ENCODE measurements around the gene KIF26B. TPM values are rescaled to one million over a fixed set of nuclear protein-coding genes. Genes with fewer than 3 reads are reported as not detected.

The KIF26B gene
- total RNA-seq, 5 donors from 2014 or later (not counting 1 experiment from before 2014, with no cell fraction given), result 0.03 to 0.06 (median 0.05) TPM; not detected in 2

- 69% methylated on average over 12 of the region's 13 CpGs for WGBS (ENCODE audit: insufficient coverage)
- no peaks in the 10 kb centered on the region for H3K36me3 Mint-ChIP-seq
- no peaks in the 10 kb centered on the region for H3K9me3 ChIP-seq
Observed at GRCh38 chr1:245690946-245691541, 536.3 kb downstream of the KIF26B start.

GRCh38 chr1:245691897-245692296 is 537.1 kb downstream of the KIF26B start:
- H3K4me1 ChIP-seq (ENCODE audit: control insufficient read depth in 1 of 2, extremely low read depth in 1 of 2, insufficient read depth in 2 of 2, low read length in 2 of 2), result no peaks in the 10 kb centered on the region
- H3K4me3 Mint-ChIP-seq, result no peak overlapping the region
- no peaks in the 10 kb centered on the region for H3K36me3 Mint-ChIP-seq
- H3K36me3 ChIP-seq (ENCODE audit: control insufficient read depth in 2 of 2, extremely low read depth in 1 of 2, insufficient read depth in 1 of 2, low read length in 1 of 2), result no peaks in the 10 kb centered on the region
- H3K9me3 ChIP-seq, result no peaks in the 10 kb centered on the region
- peaks cover 0 to 5% of the 10 kb centered on the region in 2 experiments for H3K27me3 ChIP-seq (replicated peaks in 1 of 2; ENCODE audit: control insufficient read depth in 2 of 2, extremely low read depth in 1 of 2, insufficient read depth in 2 of 2, low read length in 1 of 2)
- no peak overlapping the region for H3K27ac ChIP-seq (ENCODE audit: low read length)
- no peak overlapping the region for H3K4me3 ChIP-seq (ENCODE audit: control insufficient read depth in 1 of 2, extremely low read depth in 1 of 2, low read length in 1 of 2)
- H3K27me3 Mint-ChIP-seq, result peaks cover 3 to 7% of the 10 kb centered on the region in 2 donors
- DNase-seq (no peak), ATAC-seq (replicated peaks in 1 of 4) (no peak)
- no peak overlapping the region for H3K27ac Mint-ChIP-seq
- ChIA-PET POLR2A (no interaction called here), CTCF (no interaction called here)
- no peaks in the 10 kb centered on the region for H3K4me1 Mint-ChIP-seq
- WGBS (ENCODE audit: insufficient coverage), result 71% methylated on average over 1 of the region's 3 CpGs
- H3K9me3 Mint-ChIP-seq, result no peaks in the 10 kb centered on the region

More at GRCh38 chr1:245690946-245691541, 536.3 kb downstream of the KIF26B start:
- H3K4me3 Mint-ChIP-seq, result no peak overlapping the region
- CTCF ChIA-PET, result no interaction called here
- no peaks in the 10 kb centered on the region for H3K9me3 Mint-ChIP-seq
- H3K4me3 ChIP-seq (ENCODE audit: control insufficient read depth in 1 of 2, extremely low read depth in 1 of 2, low read length in 1 of 2), result no peak overlapping the region
- ATAC-seq (replicated peaks in 1 of 4), result no peak
- no peaks in the 10 kb centered on the region for H3K4me1 ChIP-seq (ENCODE audit: control insufficient read depth in 1 of 2, extremely low read depth in 1 of 2, insufficient read depth in 2 of 2, low read length in 2 of 2)
- no peaks in the 10 kb centered on the region for H3K36me3 ChIP-seq (ENCODE audit: control insufficient read depth in 2 of 2, extremely low read depth in 1 of 2, insufficient read depth in 1 of 2, low read length in 1 of 2)
- H3K27me3 Mint-ChIP-seq, result peaks cover 4 to 8% of the 10 kb centered on the region in 2 donors
- no peak for DNase-seq
- no peaks in the 10 kb centered on the region for H3K4me1 Mint-ChIP-seq
- no peak overlapping the region for H3K27ac Mint-ChIP-seq
- POLR2A ChIA-PET, result no interaction called here
- no peak overlapping the region for H3K27ac ChIP-seq (ENCODE audit: low read length)
- peaks cover 0 to 6% of the 10 kb centered on the region in 2 experiments for H3K27me3 ChIP-seq (replicated peaks in 1 of 2; ENCODE audit: control insufficient read depth in 2 of 2, extremely low read depth in 1 of 2, insufficient read depth in 2 of 2, low read length in 1 of 2)

GRCh38 chr1:245692318-245692717 is 537.5 kb downstream of the KIF26B start:
- H3K27me3 ChIP-seq (replicated peaks in 1 of 2; ENCODE audit: control insufficient read depth in 2 of 2, extremely low read depth in 1 of 2, insufficient read depth in 2 of 2, low read length in 1 of 2), result peaks cover 0 to 2% of the 10 kb centered on the region in 2 experiments
- H3K27ac ChIP-seq (ENCODE audit: low read length), result no peak overlapping the region
- POLR2A ChIA-PET, result no interaction called here
- H3K4me3 ChIP-seq (ENCODE audit: control insufficient read depth in 1 of 2, extremely low read depth in 1 of 2, low read length in 1 of 2), result no peak overlapping the region
- peaks cover 0 to 3% of the 10 kb centered on the region in 2 donors for H3K27me3 Mint-ChIP-seq
- H3K4me1 Mint-ChIP-seq, result no peaks in the 10 kb centered on the region
- no peak overlapping the region for H3K4me3 Mint-ChIP-seq
- H3K36me3 ChIP-seq (ENCODE audit: control insufficient read depth in 2 of 2, extremely low read depth in 1 of 2, insufficient read depth in 1 of 2, low read length in 1 of 2), result no peaks in the 10 kb centered on the region
- no peaks in the 10 kb centered on the region for H3K9me3 Mint-ChIP-seq
- no peaks in the 10 kb centered on the region for H3K4me1 ChIP-seq (ENCODE audit: control insufficient read depth in 1 of 2, extremely low read depth in 1 of 2, insufficient read depth in 2 of 2, low read length in 2 of 2)
- CTCF ChIA-PET, result no interaction called here
- ATAC-seq (replicated peaks in 1 of 4) (no peak), DNase-seq (no peak)
- H3K9me3 ChIP-seq, result no peaks in the 10 kb centered on the region
- no peaks in the 10 kb centered on the region for H3K36me3 Mint-ChIP-seq
- no peak overlapping the region for H3K27ac Mint-ChIP-seq
- WGBS (ENCODE audit: insufficient coverage), result 94% methylated on average over 9 of the region's 12 CpGs

- Histone ChIP-seq H3K27me3 (replicated peaks in 1 of 2; ENCODE audit: control insufficient read depth in 2 of 2, extremely low read depth in 1 of 2, insufficient read depth in 2 of 2, low read length in 1 of 2) (peaks cover 0 to 2% of the 10 kb centered on the region in 2 experiments), H3K4me3 (ENCODE audit: control insufficient read depth in 1 of 2, extremely low read depth in 1 of 2, low read length in 1 of 2) (no peak overlapping the region), H3K36me3 (ENCODE audit: control insufficient read depth in 2 of 2, extremely low read depth in 1 of 2, insufficient read depth in 1 of 2, low read length in 1 of 2) (no peaks in the 10 kb centered on the region), H3K4me1 (ENCODE audit: control insufficient read depth in 1 of 2, extremely low read depth in 1 of 2, insufficient read depth in 2 of 2, low read length in 2 of 2) (no peaks in the 10 kb centered on the region), H3K9me3 (no peaks in the 10 kb centered on the region), H3K27ac (ENCODE audit: low read length) (no peak overlapping the region)
- DNase-seq (no peak), ATAC-seq (replicated peaks in 1 of 4) (no peak)
- ChIA-PET CTCF (no interaction called here), POLR2A (no interaction called here)
- H3K4me1 Mint-ChIP-seq, result no peaks in the 10 kb centered on the region
- H3K27ac Mint-ChIP-seq, result no peak overlapping the region
- H3K27me3 Mint-ChIP-seq, result peaks cover 0 to 3% of the 10 kb centered on the region in 2 donors
- no peaks in the 10 kb centered on the region for H3K9me3 Mint-ChIP-seq
- 79% methylated on average over 6 of the region's 8 CpGs for WGBS (ENCODE audit: insufficient coverage)
- no peak overlapping the region for H3K4me3 Mint-ChIP-seq
- no peaks in the 10 kb centered on the region for H3K36me3 Mint-ChIP-seq
Observed at GRCh38 chr1:245693116-245693793, 538.5 kb downstream of the KIF26B start.

- Histone ChIP-seq H3K27ac (ENCODE audit: low read length) (no peak overlapping the region), H3K4me1 (ENCODE audit: control insufficient read depth in 1 of 2, extremely low read depth in 1 of 2, insufficient read depth in 2 of 2, low read length in 2 of 2) (no peaks in the 10 kb centered on the region), H3K27me3 (replicated peaks in 1 of 2; ENCODE audit: control insufficient read depth in 2 of 2, extremely low read depth in 1 of 2, insufficient read depth in 2 of 2, low read length in 1 of 2) (no peaks in the 10 kb centered on the region), H3K9me3 (no peaks in the 10 kb centered on the region), H3K36me3 (ENCODE audit: control insufficient read depth in 2 of 2, extremely low read depth in 1 of 2, insufficient read depth in 1 of 2, low read length in 1 of 2) (no peaks in the 10 kb centered on the region), H3K4me3 (ENCODE audit: control insufficient read depth in 1 of 2, extremely low read depth in 1 of 2, low read length in 1 of 2) (no peak overlapping the region)
- ChIA-PET CTCF (interaction anchor here in 1 of 2 donors (1.0 kb wide), 1 partner anchor 108 kb away, joined by 3 read pairs; no protein-coding TSS in a partner anchor), POLR2A (no interaction called here)
- Mint-ChIP-seq H3K4me3 (no peak overlapping the region), H3K27me3 (peaks cover 0 to 3% of the 10 kb centered on the region in 2 donors), H3K4me1 (no peaks in the 10 kb centered on the region), H3K27ac (no peak overlapping the region), H3K9me3 (no peaks in the 10 kb centered on the region), H3K36me3 (no peaks in the 10 kb centered on the region)
- 87% methylated on average over 18 of the region's 19 CpGs for WGBS (ENCODE audit: insufficient coverage)
- DNase-seq, result no peak
- no peak for ATAC-seq (replicated peaks in 1 of 4)
Observed at GRCh38 chr1:245693941-245694752, 539.4 kb downstream of the KIF26B start.

- Mint-ChIP-seq H3K27ac (no peak overlapping the region), H3K9me3 (peaks cover 0 to 1% (median 0%) of the 10 kb centered on the region in 3 donors), H3K27me3 (no peaks in the 10 kb centered on the region), H3K4me1 (no peaks in the 10 kb centered on the region), H3K4me3 (no peak overlapping the region), H3K36me3 (no peaks in the 10 kb centered on the region)
- CTCF ChIA-PET, result interaction anchor here in 1 of 2 donors (1.0 kb wide), 1 partner anchor 107 kb away, joined by 3 read pairs; no protein-coding TSS in a partner anchor
- Histone ChIP-seq H3K27me3 (replicated peaks in 1 of 2; ENCODE audit: control insufficient read depth in 2 of 2, extremely low read depth in 1 of 2, insufficient read depth in 2 of 2, low read length in 1 of 2) (peaks cover 0 to 3% of the 10 kb centered on the region in 2 experiments), H3K4me1 (ENCODE audit: control insufficient read depth in 1 of 2, extremely low read depth in 1 of 2, insufficient read depth in 2 of 2, low read length in 2 of 2) (no peaks in the 10 kb centered on the region), H3K27ac (ENCODE audit: low read length) (no peak overlapping the region), H3K4me3 (ENCODE audit: control insufficient read depth in 1 of 2, extremely low read depth in 1 of 2, low read length in 1 of 2) (no peak overlapping the region), H3K36me3 (ENCODE audit: control insufficient read depth in 2 of 2, extremely low read depth in 1 of 2, insufficient read depth in 1 of 2, low read length in 1 of 2) (no peaks in the 10 kb centered on the region), H3K9me3 (no peaks in the 10 kb centered on the region)
- ATAC-seq (replicated peaks in 1 of 4) (no peak), DNase-seq (no peak)
- 83% methylated on average over 7 of the region's 11 CpGs for WGBS (ENCODE audit: insufficient coverage)
- POLR2A ChIA-PET, result no interaction called here
Observed at GRCh38 chr1:245694753-245695195, 540.0 kb downstream of the KIF26B start.
